Memory B cell (primary cell): ENCODE results near the gene HOXD3.

Source experiments
- ATAC-seq: fragments of 150-1000 bp; cut with Tn5 transposase; 2 replicates; pipeline ENCODE4 v1.10.0; 2021; ENCODE audit warnings: low read depth, mild to moderate bottlenecking, moderate library complexity
- DNase-seq, 2 donors: peaks; one replicate each; pipeline ENCODE4 v3.0.0; 2022; ENCODE audit warnings: low spot score in 2 of 2
- H3K27ac Mint-ChIP-seq: one replicate; pipeline ENCODE4 v1.8.0; 2022; ENCODE audit warnings: mild to moderate bottlenecking, moderate library complexity, mixed read lengths
- H3K27me3 Mint-ChIP-seq: one replicate; pipeline ENCODE4 v1.8.0; 2022; ENCODE audit warnings: mixed read lengths
- H3K36me3 Mint-ChIP-seq: one replicate; pipeline ENCODE4 v1.8.0; 2022; ENCODE audit warnings: mild to moderate bottlenecking, mixed read lengths
- H3K4me1 Mint-ChIP-seq: one replicate; pipeline ENCODE4 v1.8.0; 2022; ENCODE audit warnings: mixed read lengths
- H3K4me3 Mint-ChIP-seq: one replicate; pipeline ENCODE4 v1.8.0; 2022; ENCODE audit warnings: mild to moderate bottlenecking, moderate library complexity, mixed read lengths
- H3K9me3 Mint-ChIP-seq: one replicate; pipeline ENCODE4 v1.8.0; 2022; ENCODE audit warnings: mixed read lengths

Gene HOXD3

DNA sequence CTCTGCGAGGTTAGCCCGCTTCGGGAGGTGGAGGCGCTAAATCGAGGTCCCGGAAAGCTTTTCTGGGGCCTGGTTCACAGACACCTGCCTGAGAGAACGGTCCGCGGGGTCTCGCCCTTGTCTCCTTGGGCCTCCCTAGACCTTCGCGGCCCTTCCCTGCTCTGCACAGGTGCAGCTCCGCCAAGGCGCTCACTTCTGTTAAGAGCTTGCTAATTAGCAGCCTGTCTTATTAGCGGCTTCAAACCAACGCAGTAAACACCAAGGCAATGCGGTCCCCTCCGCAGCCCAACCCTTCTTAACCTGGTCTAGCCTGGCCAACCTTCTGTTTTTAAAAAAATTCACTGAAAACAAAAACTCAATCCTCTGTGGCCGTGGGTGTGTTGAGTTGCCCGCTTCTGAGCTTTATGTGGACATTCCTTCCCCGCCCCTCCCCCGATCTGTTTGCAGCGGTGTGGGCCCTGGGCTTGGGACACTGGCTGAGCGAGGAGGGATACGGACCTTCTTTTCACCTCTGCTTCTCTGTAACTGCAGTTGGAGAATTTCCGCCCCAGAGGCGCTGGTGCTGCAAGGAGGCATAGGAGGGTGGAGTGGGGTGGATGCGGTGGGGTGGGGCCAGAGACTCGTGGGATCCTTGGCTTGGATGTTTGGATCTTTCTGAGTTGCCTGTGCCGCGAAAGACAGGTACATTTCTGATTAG lies 9.2 kb upstream of the HOXD3 start:
- no peaks in the 10 kb centered on the region for H3K9me3 Mint-ChIP-seq
- DNase-seq (no peak), ATAC-seq (no peak)
- peaks cover 25% of the 10 kb centered on the region for H3K27me3 Mint-ChIP-seq
- H3K36me3 Mint-ChIP-seq, result no peaks in the 10 kb centered on the region
- no peak overlapping the region for H3K27ac Mint-ChIP-seq
- H3K4me1 Mint-ChIP-seq, result no peaks in the 10 kb centered on the region
- H3K4me3 Mint-ChIP-seq, result no peak overlapping the region

DNA sequence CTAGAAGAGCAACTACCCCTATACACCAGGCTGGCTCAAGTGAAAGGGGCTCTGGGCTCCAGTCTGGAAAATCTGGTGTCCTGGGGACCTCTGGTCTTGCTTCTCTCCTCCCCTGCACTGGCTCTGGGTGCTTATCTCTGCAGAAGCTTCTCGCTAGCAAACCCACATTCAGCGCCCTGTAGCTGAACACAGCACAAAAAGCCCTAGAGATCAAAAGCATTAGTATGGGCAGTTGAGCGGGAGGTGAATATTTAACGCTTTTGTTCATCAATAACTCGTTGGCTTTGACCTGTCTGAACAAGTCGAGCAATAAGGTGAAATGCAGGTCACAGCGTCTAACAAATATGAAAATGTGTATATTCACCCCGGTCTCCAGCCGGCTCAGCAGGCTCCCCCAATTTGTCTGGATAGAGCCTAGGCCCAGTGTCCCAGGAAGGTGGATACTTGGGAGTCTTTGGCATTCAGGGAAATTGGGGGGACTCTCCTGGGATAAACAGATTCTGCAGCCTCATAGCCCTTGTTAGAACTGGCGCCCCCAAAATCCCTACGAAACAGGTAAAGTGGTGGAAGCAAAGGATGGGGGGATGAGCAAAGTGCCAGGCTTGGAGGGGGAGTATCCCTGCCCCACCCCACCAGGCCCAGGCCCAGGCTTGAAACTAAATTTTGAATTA lies 8.2 kb upstream of the HOXD3 start:
- no peaks in the 10 kb centered on the region for H3K9me3 Mint-ChIP-seq
- ATAC-seq (no peak), DNase-seq (peak in 1 of 2 donors; percentile 7)
- peaks cover 23% of the 10 kb centered on the region for H3K27me3 Mint-ChIP-seq
- no peaks in the 10 kb centered on the region for H3K36me3 Mint-ChIP-seq
- H3K27ac Mint-ChIP-seq, result no peak overlapping the region
- H3K4me1 Mint-ChIP-seq, result no peaks in the 10 kb centered on the region
- no peak overlapping the region for H3K4me3 Mint-ChIP-seq

DNA sequence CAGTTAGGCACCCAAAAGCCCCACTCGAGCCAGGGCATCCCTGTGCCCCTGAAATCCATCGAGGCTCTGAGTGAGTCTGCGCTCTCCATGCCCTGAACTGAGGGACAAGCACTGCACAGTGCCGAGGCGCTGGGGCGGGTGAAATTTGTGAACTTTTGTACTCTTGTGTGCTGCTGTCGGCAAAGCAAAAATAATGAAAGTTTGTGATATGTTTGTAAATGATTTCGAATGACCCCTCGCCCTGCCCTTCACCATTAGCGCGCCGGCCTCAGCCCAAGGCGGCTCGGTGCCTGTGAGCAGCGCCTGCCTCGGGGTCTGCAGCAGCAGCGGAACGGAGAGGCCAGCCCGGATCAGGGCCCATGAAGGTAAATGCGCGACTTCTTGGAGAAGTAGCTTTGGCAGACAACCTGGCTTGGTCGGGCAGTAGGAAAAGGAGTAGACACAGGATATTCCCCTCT lies 7.6 kb upstream of the HOXD3 start:
- H3K36me3 Mint-ChIP-seq, result no peaks in the 10 kb centered on the region
- H3K4me3 Mint-ChIP-seq, result no peak overlapping the region
- H3K27ac Mint-ChIP-seq, result no peak overlapping the region
- H3K4me1 Mint-ChIP-seq, result no peaks in the 10 kb centered on the region
- H3K27me3 Mint-ChIP-seq, result peaks cover 20% of the 10 kb centered on the region
- H3K9me3 Mint-ChIP-seq, result no peaks in the 10 kb centered on the region
- peak in 1 of 2 donors; percentile 8 for DNase-seq
- no peak for ATAC-seq

GRCh38 chr2:176149939-176150583 lies 7.0 kb upstream of the HOXD3 start:
- Mint-ChIP-seq H3K36me3 (no peaks in the 10 kb centered on the region), H3K27ac (no peak overlapping the region), H3K9me3 (no peaks in the 10 kb centered on the region), H3K4me3 (no peak overlapping the region), H3K27me3 (peaks cover 25% of the 10 kb centered on the region), H3K4me1 (no peaks in the 10 kb centered on the region)
- DNase-seq (peak in 1 of 2 donors; percentile 6), ATAC-seq (no peak)

GRCh38 chr2:176150584-176151441 lies 6.3 kb upstream of the HOXD3 start:
- no peak for ATAC-seq
- H3K36me3 Mint-ChIP-seq, result no peaks in the 10 kb centered on the region
- peaks cover 22% of the 10 kb centered on the region for H3K27me3 Mint-ChIP-seq
- no peaks in the 10 kb centered on the region for H3K9me3 Mint-ChIP-seq
- H3K4me3 Mint-ChIP-seq, result no peak overlapping the region
- no peak overlapping the region for H3K27ac Mint-ChIP-seq
- H3K4me1 Mint-ChIP-seq, result no peaks in the 10 kb centered on the region
- peak in 1 of 2 donors; percentile 6 for DNase-seq

DNA sequence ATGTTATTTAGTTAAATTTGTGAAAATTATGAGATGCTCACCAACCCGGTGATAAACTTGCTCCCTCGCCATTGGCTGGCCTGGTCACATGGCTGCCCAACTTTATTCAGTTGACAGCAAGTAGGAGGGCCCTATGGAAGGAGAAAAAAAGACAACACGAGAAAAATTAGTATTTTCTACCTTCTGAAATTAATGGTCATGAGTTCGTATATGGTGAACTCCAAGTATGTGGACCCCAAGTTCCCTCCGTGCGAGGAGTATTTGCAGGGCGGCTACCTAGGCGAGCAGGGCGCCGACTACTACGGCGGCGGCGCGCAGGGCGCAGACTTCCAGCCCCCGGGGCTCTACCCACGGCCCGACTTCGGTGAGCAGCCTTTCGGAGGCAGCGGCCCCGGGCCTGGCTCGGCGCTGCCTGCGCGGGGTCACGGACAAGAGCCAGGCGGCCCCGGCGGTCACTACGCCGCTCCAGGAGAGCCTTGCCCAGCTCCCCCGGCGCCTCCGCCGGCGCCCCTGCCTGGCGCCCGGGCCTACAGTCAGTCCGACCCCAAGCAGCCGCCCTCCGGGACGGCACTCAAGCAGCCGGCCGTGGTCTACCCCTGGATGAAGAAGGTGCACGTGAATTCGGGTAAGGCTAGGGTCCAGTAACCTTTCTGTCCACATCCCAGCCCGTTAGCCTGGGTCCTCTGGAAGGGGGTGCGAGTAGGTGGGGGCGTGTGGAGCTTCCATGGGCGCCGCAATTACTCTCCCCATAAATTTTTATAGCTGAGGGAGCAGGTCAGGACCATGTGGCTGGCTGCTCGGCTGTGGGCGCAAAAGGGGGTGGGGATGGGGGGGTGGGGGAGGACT lies 5.4 kb upstream of the HOXD3 start, which contains the start of gene HOXD4:
HOXD4 (plus strand) TSS at position 109 of the 846 bp plus-strand sequence; CDS start at position 193, 84 bp downstream.
- no peaks in the 10 kb centered on the region for H3K9me3 Mint-ChIP-seq
- H3K27me3 Mint-ChIP-seq, result peaks cover 22% of the 10 kb centered on the region
- H3K4me3 Mint-ChIP-seq, result no peak within 1 kb of the TSS
- ATAC-seq (no peak), DNase-seq (peak in 1 of 2 donors; percentile 9)
- H3K27ac Mint-ChIP-seq, result no peak within 1 kb of the TSS
- no peaks in the 10 kb centered on the region for H3K36me3 Mint-ChIP-seq
- H3K4me1 Mint-ChIP-seq, result no peaks in the 10 kb centered on the region

DNA sequence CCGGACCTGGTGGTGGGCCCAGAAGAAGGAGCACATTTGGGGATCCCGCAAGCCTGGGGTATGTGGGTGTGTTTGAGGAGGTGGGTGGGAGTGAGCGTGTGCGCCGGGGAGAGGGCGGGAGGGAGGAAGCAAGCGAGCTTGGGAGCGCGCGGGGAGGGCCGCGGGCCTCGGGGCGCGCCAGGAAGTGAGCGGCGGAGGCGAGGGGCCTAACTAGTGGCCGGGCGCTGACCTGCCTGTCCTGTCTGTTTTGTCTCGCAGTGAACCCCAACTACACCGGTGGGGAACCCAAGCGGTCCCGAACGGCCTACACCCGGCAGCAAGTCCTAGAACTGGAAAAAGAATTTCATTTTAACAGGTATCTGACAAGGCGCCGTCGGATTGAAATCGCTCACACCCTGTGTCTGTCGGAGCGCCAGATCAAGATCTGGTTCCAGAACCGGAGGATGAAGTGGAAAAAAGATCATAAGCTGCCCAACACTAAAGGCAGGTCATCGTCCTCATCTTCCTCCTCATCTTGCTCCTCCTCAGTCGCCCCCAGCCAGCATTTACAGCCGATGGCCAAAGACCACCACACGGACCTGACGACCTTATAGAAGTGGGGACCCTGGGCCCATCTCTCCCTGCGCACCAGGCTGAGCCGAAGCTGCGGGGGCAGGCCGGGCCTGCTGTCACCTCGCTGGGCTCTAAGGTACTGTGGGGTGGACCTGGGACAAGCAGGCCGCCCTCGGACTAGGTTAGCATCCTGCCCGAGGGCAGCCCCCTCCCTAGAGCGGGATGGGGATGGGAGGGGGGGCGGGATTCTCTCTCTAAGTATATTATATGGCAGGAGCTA lies 4.5 kb upstream of the HOXD3 start:
- peaks cover 20% of the 10 kb centered on the region for H3K27me3 Mint-ChIP-seq
- no peak overlapping the region for H3K4me3 Mint-ChIP-seq
- ATAC-seq, result no peak
- DNase-seq, result peak in 1 of 2 donors; percentile 7
- H3K27ac Mint-ChIP-seq, result no peak overlapping the region
- H3K9me3 Mint-ChIP-seq, result peaks cover 2% of the 10 kb centered on the region
- peaks cover 2% of the 10 kb centered on the region for H3K4me1 Mint-ChIP-seq
- H3K36me3 Mint-ChIP-seq, result peaks cover 2% of the 10 kb centered on the region

GRCh38 chr2:176154576-176155252 lies 2.4 kb upstream of the HOXD3 start:
- peaks cover 5% of the 10 kb centered on the region for H3K4me1 Mint-ChIP-seq
- no peak for ATAC-seq

GRCh38 chr2:176155356-176156044 lies 1.6 kb upstream of the HOXD3 start:
- Mint-ChIP-seq H3K27me3 (peaks cover 19% of the 10 kb centered on the region), H3K4me1 (peaks cover 5% of the 10 kb centered on the region), H3K36me3 (peaks cover 2% of the 10 kb centered on the region), H3K4me3 (no peak overlapping the region), H3K9me3 (peaks cover 2% of the 10 kb centered on the region), H3K27ac (no peak overlapping the region)
- ATAC-seq (no peak), DNase-seq (no peak)

More at GRCh38 chr2:176154576-176155252, 2.4 kb upstream of the HOXD3 start:
- DNase-seq, result no peak
- H3K36me3 Mint-ChIP-seq, result peaks cover 2% of the 10 kb centered on the region
- H3K27ac Mint-ChIP-seq, result no peak overlapping the region
- peaks cover 2% of the 10 kb centered on the region for H3K9me3 Mint-ChIP-seq
- H3K4me3 Mint-ChIP-seq, result no peak overlapping the region
- peaks cover 19% of the 10 kb centered on the region for H3K27me3 Mint-ChIP-seq

DNA sequence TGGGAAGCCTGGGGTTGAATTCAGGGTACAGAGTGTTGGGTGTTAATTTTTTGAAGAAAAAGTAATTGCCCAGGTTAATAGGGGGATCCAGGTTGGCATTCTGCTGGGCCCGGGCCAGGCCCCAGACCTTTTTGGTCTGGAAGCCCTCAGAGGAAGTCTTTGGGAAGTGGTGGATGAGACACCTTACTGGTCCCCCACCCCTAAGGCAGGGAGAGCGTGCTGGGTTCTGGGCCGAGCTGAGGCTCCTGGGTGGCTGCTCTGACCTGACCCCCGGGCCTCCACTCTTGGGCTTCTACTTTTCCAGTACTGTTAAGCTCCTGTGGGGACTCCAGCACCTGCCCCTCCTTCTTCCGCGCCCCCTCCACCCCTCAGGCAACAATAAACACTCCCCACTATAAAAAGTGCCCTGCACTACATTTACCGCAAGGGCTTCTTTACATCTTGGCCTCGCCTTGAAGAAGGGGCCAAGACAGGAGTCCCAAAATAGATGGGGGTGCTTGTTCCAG lies 753 bp upstream of the HOXD3 start:
- ATAC-seq, result no peak
- DNase-seq, result peak in 1 of 2 donors; percentile 9
- Mint-ChIP-seq H3K4me3 (no peak overlapping the region), H3K27ac (no peak overlapping the region), H3K9me3 (peaks cover 4% of the 10 kb centered on the region), H3K27me3 (peaks cover 19% of the 10 kb centered on the region), H3K4me1 (peaks cover 5% of the 10 kb centered on the region), H3K36me3 (peaks cover 2% of the 10 kb centered on the region)

DNA sequence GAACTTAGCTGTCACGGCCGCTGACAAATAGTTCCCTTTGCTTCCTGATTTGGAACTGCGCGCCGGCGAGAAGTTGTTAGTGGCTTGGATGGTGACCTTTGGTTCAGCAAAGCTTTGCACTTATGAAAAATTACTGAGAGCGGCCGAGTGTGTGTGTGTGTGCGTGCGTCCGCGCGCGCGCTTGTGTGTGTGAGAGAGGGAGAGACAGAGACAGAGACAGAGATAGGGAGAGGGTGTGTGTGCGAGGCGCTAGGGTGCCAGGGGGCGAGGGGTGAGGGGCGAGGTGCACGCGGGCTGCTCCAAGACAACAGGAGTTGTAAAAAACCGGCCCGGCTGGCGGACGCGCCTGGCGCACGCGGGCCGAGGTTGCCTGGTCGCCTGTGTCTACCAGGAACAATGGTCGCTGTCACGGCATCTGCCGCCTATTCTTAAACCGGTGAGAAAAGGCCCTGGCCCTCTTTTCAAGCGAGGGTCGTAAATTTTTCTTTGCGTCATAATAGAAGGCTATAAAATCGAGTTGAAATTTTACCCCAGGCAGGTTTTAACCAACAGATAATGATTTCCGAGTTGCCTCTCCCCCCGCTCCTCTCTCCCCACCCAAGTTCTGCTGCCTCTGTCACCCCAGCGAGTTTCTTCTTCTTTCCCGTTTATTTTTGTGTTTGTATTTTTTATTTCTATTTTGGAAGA lies 535 bp downstream of the HOXD3 start:
- H3K36me3 Mint-ChIP-seq, result peaks cover 2% of the 10 kb centered on the region
- DNase-seq (no peak), ATAC-seq (no peak)
- H3K4me1 Mint-ChIP-seq, result peaks cover 5% of the 10 kb centered on the region
- peaks cover 21% of the 10 kb centered on the region for H3K27me3 Mint-ChIP-seq
- H3K27ac Mint-ChIP-seq, result no peak overlapping the region
- peak overlapping the region; percentile 48 for H3K4me3 Mint-ChIP-seq
- peaks cover 4% of the 10 kb centered on the region for H3K9me3 Mint-ChIP-seq
